PFSK-1 (cell line): ENCODE results near the gene GAS7.

ENCODE experiments used
- POLR2AphosphoS5 ChIP-seq: IDR thresholded peaks from 2 replicates; pipeline ENCODE4 v1.6.1; 2012; ENCODE audit warnings: low read depth, mild to moderate bottlenecking, control low read depth, low read length, moderate library complexity
- TF ChIP-seq, protein P1 (sequence below), 2 experiments: IDR thresholded peaks; 2 replicates each; pipeline versions ENCODE4 v1.6.1 to v1.8.0; 2011 to 2012; ENCODE audit warnings: low read depth in 2 of 2, low read length in 2 of 2, control low read depth in 1 of 2, inconsistent platforms in 1 of 2, mild to moderate bottlenecking in 1 of 2, moderate library complexity in 1 of 2; ENCODE audit not compliant: insufficient read depth in 1 of 2

DNA sequence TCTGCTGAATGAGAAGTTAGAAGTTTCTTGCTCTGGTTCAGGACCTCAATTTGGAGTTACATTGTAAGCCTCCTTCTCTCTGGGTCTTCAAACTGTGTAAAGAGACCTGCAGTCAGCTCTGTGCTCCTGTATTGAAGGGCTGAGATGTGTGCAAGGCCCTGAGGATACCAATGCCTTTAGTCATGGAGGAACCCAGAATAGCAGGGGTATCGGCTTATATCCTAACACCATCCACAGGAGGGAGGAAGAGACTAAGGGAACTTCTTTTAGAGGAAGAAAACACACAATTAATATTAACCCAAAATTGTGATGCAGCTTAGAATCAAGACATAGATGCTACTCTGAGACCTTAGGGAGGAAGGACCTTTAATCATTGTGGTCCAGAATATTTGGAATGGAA is 336.2 kb downstream of the GAS7 start:
- TF ChIP-seq, protein P1, sequence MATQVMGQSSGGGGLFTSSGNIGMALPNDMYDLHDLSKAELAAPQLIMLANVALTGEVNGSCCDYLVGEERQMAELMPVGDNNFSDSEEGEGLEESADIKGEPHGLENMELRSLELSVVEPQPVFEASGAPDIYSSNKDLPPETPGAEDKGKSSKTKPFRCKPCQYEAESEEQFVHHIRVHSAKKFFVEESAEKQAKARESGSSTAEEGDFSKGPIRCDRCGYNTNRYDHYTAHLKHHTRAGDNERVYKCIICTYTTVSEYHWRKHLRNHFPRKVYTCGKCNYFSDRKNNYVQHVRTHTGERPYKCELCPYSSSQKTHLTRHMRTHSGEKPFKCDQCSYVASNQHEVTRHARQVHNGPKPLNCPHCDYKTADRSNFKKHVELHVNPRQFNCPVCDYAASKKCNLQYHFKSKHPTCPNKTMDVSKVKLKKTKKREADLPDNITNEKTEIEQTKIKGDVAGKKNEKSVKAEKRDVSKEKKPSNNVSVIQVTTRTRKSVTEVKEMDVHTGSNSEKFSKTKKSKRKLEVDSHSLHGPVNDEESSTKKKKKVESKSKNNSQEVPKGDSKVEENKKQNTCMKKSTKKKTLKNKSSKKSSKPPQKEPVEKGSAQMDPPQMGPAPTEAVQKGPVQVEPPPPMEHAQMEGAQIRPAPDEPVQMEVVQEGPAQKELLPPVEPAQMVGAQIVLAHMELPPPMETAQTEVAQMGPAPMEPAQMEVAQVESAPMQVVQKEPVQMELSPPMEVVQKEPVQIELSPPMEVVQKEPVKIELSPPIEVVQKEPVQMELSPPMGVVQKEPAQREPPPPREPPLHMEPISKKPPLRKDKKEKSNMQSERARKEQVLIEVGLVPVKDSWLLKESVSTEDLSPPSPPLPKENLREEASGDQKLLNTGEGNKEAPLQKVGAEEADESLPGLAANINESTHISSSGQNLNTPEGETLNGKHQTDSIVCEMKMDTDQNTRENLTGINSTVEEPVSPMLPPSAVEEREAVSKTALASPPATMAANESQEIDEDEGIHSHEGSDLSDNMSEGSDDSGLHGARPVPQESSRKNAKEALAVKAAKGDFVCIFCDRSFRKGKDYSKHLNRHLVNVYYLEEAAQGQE (IDR thresholded peaks at IDR 0.05; ENCODE audit: insufficient read depth in 1 of 2, low read depth in 2 of 2, low read length in 2 of 2), result no peak
- no peak for TF ChIP-seq POLR2AphosphoS5
